Parathyroid adenoma (tissue), 2 donors: ENCODE results near the gene RASEF.
"Not testable (repeated sequence)": the region's sequence is repeated elsewhere in the genome, so short reads cannot be mapped to it uniquely, and the experiment has no call there.

Experiments used
- H2AFZ ChIP-seq: fragments of 300-600 bp; sonication (generic); one replicate; pipeline ENCODE4 v1.7.0; 2017; ENCODE audit warnings: antibody characterized with exemption, mild to moderate bottlenecking
- H3K27ac ChIP-seq: fragments of 300-600 bp; sonication (generic); one replicate; pipeline ENCODE4 v1.7.0; 2017
- H3K27me3 ChIP-seq: fragments of 300-600 bp; sonication (generic); one replicate; pipeline ENCODE4 v1.7.0; 2017; ENCODE audit warnings: low read length; ENCODE audit not compliant: control insufficient read depth, insufficient read depth
- H3K36me3 ChIP-seq: fragments of 300-600 bp; sonication (generic); one replicate; pipeline ENCODE4 v1.7.0; 2017; ENCODE audit warnings: low read length; ENCODE audit not compliant: control insufficient read depth, insufficient read depth
- H3K4me1 ChIP-seq: fragments of 300-600 bp; sonication (generic); one replicate; pipeline ENCODE4 v1.7.0; 2017; ENCODE audit warnings: control low read depth
- H3K4me2 ChIP-seq: fragments of 300-600 bp; sonication (generic); one replicate; pipeline ENCODE4 v1.7.0; 2017; ENCODE audit warnings: low read length
- H3K4me3 ChIP-seq: fragments of 300-600 bp; sonication (generic); one replicate; pipeline ENCODE4 v1.7.0; 2017; ENCODE audit warnings: low read depth, low read length
- H3K79me2 ChIP-seq: fragments of 300-600 bp; sonication (generic); one replicate; pipeline ENCODE4 v1.7.0; 2017; ENCODE audit warnings: control low read depth
- H3K9ac ChIP-seq: fragments of 300-600 bp; sonication (generic); one replicate; pipeline ENCODE4 v1.7.0; 2017; ENCODE audit warnings: mild to moderate bottlenecking
- H3K9me3 ChIP-seq: fragments of 300-600 bp; sonication (generic); one replicate; pipeline ENCODE4 v1.7.0; 2017; ENCODE audit warnings: low read length; ENCODE audit not compliant: control insufficient read depth
- TF ChIP-seq, protein P1 (sequence below): fragments of 300-600 bp; sonication (generic); IDR thresholded peaks from one replicate; pipeline ENCODE4 v1.7.0; 2017; ENCODE audit warnings: antibody characterized with exemption, mild to moderate bottlenecking
- donor health status: primary hyperparathyroidism.

The RASEF gene

DNA sequence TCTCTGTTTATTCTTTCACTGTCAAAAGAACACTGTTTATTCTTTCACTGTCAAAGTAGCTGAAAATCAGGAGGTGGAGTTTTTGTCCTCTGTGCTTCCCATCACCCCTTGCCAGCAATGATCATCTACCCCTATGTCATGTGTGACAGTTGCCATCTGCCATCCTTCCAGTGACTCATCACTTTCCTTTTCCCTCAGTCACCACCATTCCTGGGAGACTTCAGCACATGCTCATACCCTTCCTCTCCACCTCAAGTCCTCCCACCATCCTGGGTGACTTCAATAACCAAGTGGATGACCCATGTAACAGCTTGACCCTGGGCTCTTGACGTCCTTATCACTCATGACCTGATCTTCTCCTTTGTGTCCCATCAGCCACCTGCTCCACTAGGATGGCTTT, 43.3 kb upstream of the RASEF start:
- Histone ChIP-seq H3K9me3 (no peaks in the 10 kb centered on the region), H2AFZ (no peak overlapping the region), H3K4me2 (no peak overlapping the region), H3K4me1 (no peaks in the 10 kb centered on the region), H3K9ac (no peak overlapping the region), H3K27me3 (no peaks in the 10 kb centered on the region), H3K79me2 (no peaks in the 10 kb centered on the region), H3K4me3 (no peak overlapping the region), H3K36me3 (no peaks in the 10 kb centered on the region), H3K27ac (no peak overlapping the region)
- TF ChIP-seq, protein P1, sequence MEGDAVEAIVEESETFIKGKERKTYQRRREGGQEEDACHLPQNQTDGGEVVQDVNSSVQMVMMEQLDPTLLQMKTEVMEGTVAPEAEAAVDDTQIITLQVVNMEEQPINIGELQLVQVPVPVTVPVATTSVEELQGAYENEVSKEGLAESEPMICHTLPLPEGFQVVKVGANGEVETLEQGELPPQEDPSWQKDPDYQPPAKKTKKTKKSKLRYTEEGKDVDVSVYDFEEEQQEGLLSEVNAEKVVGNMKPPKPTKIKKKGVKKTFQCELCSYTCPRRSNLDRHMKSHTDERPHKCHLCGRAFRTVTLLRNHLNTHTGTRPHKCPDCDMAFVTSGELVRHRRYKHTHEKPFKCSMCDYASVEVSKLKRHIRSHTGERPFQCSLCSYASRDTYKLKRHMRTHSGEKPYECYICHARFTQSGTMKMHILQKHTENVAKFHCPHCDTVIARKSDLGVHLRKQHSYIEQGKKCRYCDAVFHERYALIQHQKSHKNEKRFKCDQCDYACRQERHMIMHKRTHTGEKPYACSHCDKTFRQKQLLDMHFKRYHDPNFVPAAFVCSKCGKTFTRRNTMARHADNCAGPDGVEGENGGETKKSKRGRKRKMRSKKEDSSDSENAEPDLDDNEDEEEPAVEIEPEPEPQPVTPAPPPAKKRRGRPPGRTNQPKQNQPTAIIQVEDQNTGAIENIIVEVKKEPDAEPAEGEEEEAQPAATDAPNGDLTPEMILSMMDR, result no peak

DNA sequence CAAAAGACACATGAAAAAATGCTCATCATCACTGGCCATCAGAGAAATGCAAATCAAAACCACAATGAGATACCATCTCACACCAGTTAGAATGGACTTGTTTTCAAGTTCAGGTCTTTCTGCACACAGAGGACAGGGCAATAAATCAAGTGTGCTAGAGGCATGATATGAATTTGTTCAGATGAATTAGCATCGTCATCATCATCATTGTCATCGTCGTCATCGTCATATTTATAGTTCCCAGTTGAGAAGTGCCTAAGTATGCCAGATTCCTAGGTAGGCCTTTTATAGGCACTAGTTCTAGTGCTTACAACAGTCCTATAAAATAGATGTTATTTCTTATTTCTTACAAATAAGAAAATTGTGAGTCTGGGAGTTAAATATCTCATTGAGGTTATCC, 34.7 kb upstream of the RASEF start:
- TF ChIP-seq, protein P1, result no peak
- H3K4me1 ChIP-seq, result no peaks in the 10 kb centered on the region
- H2AFZ ChIP-seq, result no peak overlapping the region
- no peak overlapping the region for H3K4me2 ChIP-seq
- no peak overlapping the region for H3K4me3 ChIP-seq
- no peak overlapping the region for H3K9ac ChIP-seq
- no peaks in the 10 kb centered on the region for H3K79me2 ChIP-seq
- H3K27me3 ChIP-seq, result no peaks in the 10 kb centered on the region
- H3K9me3 ChIP-seq, result no peaks in the 10 kb centered on the region
- no peaks in the 10 kb centered on the region for H3K36me3 ChIP-seq
- H3K27ac ChIP-seq, result no peak overlapping the region

DNA sequence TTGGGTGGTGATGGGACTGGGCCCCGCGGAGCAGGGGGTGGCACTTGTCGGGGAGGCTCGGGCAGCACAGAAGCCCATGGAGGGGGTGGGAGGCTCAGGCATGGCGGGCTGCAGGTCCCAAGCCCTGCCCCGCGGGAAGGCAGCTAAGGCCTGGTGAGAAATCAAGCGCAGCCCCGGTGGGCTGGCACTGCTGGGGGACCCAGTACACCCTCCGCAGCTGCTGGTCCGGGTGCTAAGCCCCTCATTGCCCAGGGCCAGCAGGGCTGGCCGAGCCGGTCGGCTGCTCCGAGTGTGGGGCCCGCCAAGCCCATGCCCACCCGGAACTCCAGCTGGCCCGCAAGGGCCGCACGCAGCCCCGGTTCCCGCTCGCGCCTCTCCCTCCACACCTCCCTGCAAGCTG, 30.4 kb upstream of the RASEF start:
- H3K27ac ChIP-seq, H3K4me1 ChIP-seq, H3K9ac ChIP-seq, H3K4me3 ChIP-seq, H3K27me3 ChIP-seq, H3K79me2 ChIP-seq, H2AFZ ChIP-seq, H3K9me3 ChIP-seq, H3K36me3 ChIP-seq, H3K4me2 ChIP-seq: not testable (repeated sequence)

DNA sequence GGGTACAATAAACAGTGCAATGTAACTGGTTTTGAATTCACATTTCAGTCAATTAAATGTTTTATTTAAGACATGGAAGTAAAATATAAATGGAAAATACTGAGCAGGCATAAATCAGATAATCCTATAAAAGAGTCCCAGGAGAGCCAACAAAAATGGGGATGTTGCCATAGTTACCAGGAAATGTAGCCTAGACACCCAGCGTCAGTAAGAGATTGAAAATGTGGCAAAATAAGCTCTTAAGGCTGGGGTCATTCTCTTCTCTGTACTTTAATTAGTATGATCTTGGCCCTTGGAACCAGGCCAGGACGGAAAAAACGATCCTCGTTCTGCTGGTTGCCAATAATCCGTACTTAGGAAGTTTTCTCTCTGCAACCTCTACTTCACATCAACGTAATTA, 18.9 kb upstream of the RASEF start:
- H3K9me3 ChIP-seq, result no peaks in the 10 kb centered on the region
- H3K27ac ChIP-seq, result no peak overlapping the region
- no peak overlapping the region for H3K4me3 ChIP-seq
- TF ChIP-seq, protein P1, result no peak
- H3K27me3 ChIP-seq, result no peaks in the 10 kb centered on the region
- no peak overlapping the region for H2AFZ ChIP-seq
- no peaks in the 10 kb centered on the region for H3K4me1 ChIP-seq
- no peaks in the 10 kb centered on the region for H3K79me2 ChIP-seq
- no peaks in the 10 kb centered on the region for H3K36me3 ChIP-seq
- H3K9ac ChIP-seq, result no peak overlapping the region
- no peak overlapping the region for H3K4me2 ChIP-seq

DNA sequence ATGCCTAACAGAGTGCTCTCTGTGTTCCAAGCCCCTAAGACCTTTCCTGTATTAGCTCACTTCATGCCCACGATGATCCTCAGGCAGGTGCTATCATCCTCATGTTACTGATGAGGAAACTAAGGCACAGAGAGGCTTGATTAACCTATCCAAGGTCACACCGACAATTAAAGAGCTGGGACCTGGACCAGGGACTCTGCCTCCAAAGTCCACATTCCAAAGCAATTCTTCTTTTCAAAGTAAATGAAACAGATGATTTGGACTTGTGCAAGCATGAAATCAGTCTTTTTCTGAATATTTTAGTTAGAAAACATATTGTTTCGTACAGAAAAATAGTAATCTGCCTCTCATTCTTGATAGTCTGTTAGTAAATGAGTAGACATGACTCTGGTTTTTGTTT, 18.1 kb upstream of the RASEF start:
- Histone ChIP-seq H3K36me3 (no peaks in the 10 kb centered on the region), H3K9me3 (no peaks in the 10 kb centered on the region), H3K9ac (no peak overlapping the region), H3K79me2 (no peaks in the 10 kb centered on the region), H2AFZ (no peak overlapping the region), H3K27me3 (no peaks in the 10 kb centered on the region), H3K4me2 (no peak overlapping the region), H3K4me3 (no peak overlapping the region), H3K4me1 (no peaks in the 10 kb centered on the region), H3K27ac (no peak overlapping the region)
- TF ChIP-seq, protein P1, result no peak

DNA sequence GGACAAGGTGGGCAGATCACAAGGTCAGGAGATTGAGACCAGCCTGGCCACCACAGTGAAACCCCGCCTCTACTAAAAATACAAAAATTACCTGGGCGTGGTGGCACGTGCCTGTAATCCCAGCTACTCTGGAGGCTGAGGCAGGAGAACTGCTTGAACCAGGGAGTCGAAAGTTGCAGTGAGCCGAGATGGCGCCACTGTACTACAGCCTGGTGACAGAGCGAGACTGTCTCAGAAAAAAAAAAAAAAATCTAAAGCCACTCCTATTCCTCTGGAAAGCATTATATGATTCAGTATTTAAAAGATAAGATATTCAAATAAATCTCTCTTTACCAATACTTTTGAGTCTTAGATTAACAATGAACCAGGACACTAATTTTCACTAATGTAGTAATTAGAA, 13.0 kb upstream of the RASEF start:
- H3K4me1 ChIP-seq, H3K4me2 ChIP-seq, H3K27ac ChIP-seq, H2AFZ ChIP-seq, H3K27me3 ChIP-seq, H3K79me2 ChIP-seq, H3K9me3 ChIP-seq, H3K4me3 ChIP-seq, H3K9ac ChIP-seq, H3K36me3 ChIP-seq: not testable (repeated sequence)

DNA sequence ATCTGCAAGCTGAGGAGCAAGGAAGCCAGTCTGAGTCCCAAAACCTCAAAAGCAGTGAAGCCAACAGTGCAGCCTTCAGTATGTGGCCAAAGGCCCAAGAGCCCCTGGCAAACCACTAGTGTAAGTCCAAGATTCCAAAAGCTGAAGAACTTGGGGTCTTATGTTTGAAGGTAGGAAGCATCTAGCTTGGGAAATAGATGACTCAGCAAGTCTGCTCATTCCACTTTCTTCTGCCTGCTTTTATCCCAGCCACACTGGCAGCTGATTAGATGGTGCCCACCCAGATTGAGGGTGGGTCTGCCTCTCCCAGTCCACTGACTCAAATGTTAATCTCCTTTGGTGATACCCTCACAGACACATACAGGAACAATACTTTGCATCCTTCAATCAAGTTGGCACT, 9.6 kb upstream of the RASEF start:
- not testable (repeated sequence) for H3K27me3 ChIP-seq

More for the DNA sequence above, 9.6 kb upstream of the RASEF start:
- not testable (repeated sequence) for H3K4me3 ChIP-seq, H3K4me2 ChIP-seq, H3K9ac ChIP-seq, H2AFZ ChIP-seq, H3K79me2 ChIP-seq, H3K4me1 ChIP-seq, H3K9me3 ChIP-seq, H3K27ac ChIP-seq, H3K36me3 ChIP-seq
